Astrocyte (in vitro differentiated cells and primary cell): ENCODE measurements around the gene CIDEC. TPM values are rescaled to one million over a fixed set of nuclear protein-coding genes. Genes with fewer than 3 reads are reported as not detected.

Experiments used
- DNase-seq: peaks from one replicate; pipeline ENCODE4 v3.0.0-alpha.2; 2010; ENCODE audit warnings: low read depth
- FAIRE-seq: peaks from 2 replicates; lab custom pipeline; 2011; peaks lifted over from hg19 to GRCh38; lab: Jason Lieb, UNC
- H2AFZ ChIP-seq: 2 replicates; pipeline ENCODE4 v1.6.0; 2012; ENCODE audit warnings: low read depth, low read length, inconsistent platforms
- H3K27ac ChIP-seq: 2 replicates; pipeline ENCODE4 v1.5.1; 2011; ENCODE audit warnings: low read depth, low read length, inconsistent platforms
- H3K27me3 ChIP-seq: 2 replicates; pipeline ENCODE4 v1.6.0; 2011; ENCODE audit warnings: low read length, inconsistent platforms; ENCODE audit not compliant: insufficient read depth
- H3K36me3 ChIP-seq: 2 replicates; pipeline ENCODE4 v1.5.1; 2011; ENCODE audit warnings: low read length, inconsistent platforms; ENCODE audit not compliant: insufficient read depth
- H3K4me1 ChIP-seq: 2 replicates; pipeline ENCODE4 v1.5.1; 2011; ENCODE audit warnings: low read length, inconsistent platforms; ENCODE audit not compliant: insufficient read depth
- H3K4me2 ChIP-seq: 2 replicates; pipeline ENCODE4 v1.6.0; 2012; ENCODE audit warnings: low read length, inconsistent platforms
- H3K4me3 ChIP-seq: 2 replicates; pipeline ENCODE4 v1.5.1; 2011; ENCODE audit warnings: low read depth, mild to moderate bottlenecking, low read length, inconsistent platforms; ENCODE audit not compliant: insufficient read depth
- H3K79me2 ChIP-seq: 2 replicates; pipeline ENCODE4 v1.6.0; 2012; ENCODE audit warnings: mild to moderate bottlenecking, low read length, inconsistent platforms; ENCODE audit not compliant: insufficient read depth
- H3K9ac ChIP-seq: 2 replicates; pipeline ENCODE4 v1.6.0; 2012; ENCODE audit warnings: mild to moderate bottlenecking, low read length, inconsistent platforms
- H3K9me3 ChIP-seq: 2 replicates; pipeline ENCODE4 v1.5.1; 2012; ENCODE audit warnings: low read depth, mild to moderate bottlenecking, low read length, inconsistent platforms; ENCODE audit not compliant: insufficient read depth
- H4K20me1 ChIP-seq: 2 replicates; pipeline ENCODE4 v1.6.0; 2012; ENCODE audit warnings: low read length, inconsistent platforms; ENCODE audit not compliant: insufficient read depth
- H3K27ac Mint-ChIP-seq: one replicate; pipeline ENCODE4 v1.8.0; 2021; ENCODE audit warnings: mild to moderate bottlenecking, mixed read lengths; ENCODE audit not compliant: unreplicated experiment
- H3K27me3 Mint-ChIP-seq: one replicate; pipeline ENCODE4 v1.8.0; 2021; ENCODE audit warnings: low read depth, mixed read lengths; ENCODE audit not compliant: unreplicated experiment
- H3K36me3 Mint-ChIP-seq: one replicate; pipeline ENCODE4 v1.8.0; 2021; ENCODE audit warnings: low read depth, mixed read lengths; ENCODE audit not compliant: unreplicated experiment
- H3K4me1 Mint-ChIP-seq: one replicate; pipeline ENCODE4 v1.8.0; 2021; ENCODE audit warnings: low read depth, mixed read lengths; ENCODE audit not compliant: unreplicated experiment
- H3K4me3 Mint-ChIP-seq: one replicate; pipeline ENCODE4 v1.8.0; 2021; ENCODE audit warnings: mild to moderate bottlenecking, moderate library complexity, mixed read lengths; ENCODE audit not compliant: unreplicated experiment
- H3K9me3 Mint-ChIP-seq: one replicate; pipeline ENCODE4 v1.8.0; 2021; ENCODE audit warnings: mild to moderate bottlenecking, mixed read lengths; ENCODE audit not compliant: unreplicated experiment
- CTCF ChIP-seq: IDR thresholded peaks from 2 replicates; pipeline ENCODE4 v1.5.1; 2011; ENCODE audit warnings: low read depth, mild to moderate bottlenecking, inconsistent platforms, low read length, moderate library complexity; ENCODE audit not compliant: insufficient read depth
- EZH2 ChIP-seq: IDR thresholded peaks from 2 replicates; pipeline ENCODE4 v1.6.1; 2012; ENCODE audit warnings: mild to moderate bottlenecking, low read length, inconsistent platforms; ENCODE audit not compliant: insufficient read depth
- total RNA-seq: library from RNA; stranded (reverse); gene quantifications from 2 replicates; pipeline ENCODE4 v1.2.1, GENCODE V29; 2021

The CIDEC gene
- total RNA-seq, 1 donor from 2014 or later = not detected

GRCh38 chr3:9825451-9826040, 54.5 kb downstream of the CIDEC start:
- DNase-seq = no peak
- H3K4me2 ChIP-seq = no peak overlapping the region
- no peak overlapping the region for H3K9ac ChIP-seq
- H3K27ac ChIP-seq = no peak overlapping the region
- H3K4me1 Mint-ChIP-seq = no peaks in the 10 kb centered on the region
- H2AFZ ChIP-seq = no peak overlapping the region
- peaks cover 7% of the 10 kb centered on the region for H3K36me3 Mint-ChIP-seq
- no peak overlapping the region for H3K4me3 ChIP-seq
- H3K9me3 ChIP-seq = no peaks in the 10 kb centered on the region
- H3K9me3 Mint-ChIP-seq = no peaks in the 10 kb centered on the region
- no peaks in the 10 kb centered on the region for H3K36me3 ChIP-seq
- no peaks in the 10 kb centered on the region for H3K4me1 ChIP-seq
- no peak for TF ChIP-seq CTCF
- no peak for TF ChIP-seq EZH2
- no peak overlapping the region for H3K4me3 Mint-ChIP-seq
- no peaks in the 10 kb centered on the region for H3K79me2 ChIP-seq
- H4K20me1 ChIP-seq = no peaks in the 10 kb centered on the region
- H3K27me3 ChIP-seq = no peaks in the 10 kb centered on the region
- no peaks in the 10 kb centered on the region for H3K27me3 Mint-ChIP-seq
- no peak overlapping the region for H3K27ac Mint-ChIP-seq
- FAIRE-seq = no peak

- H3K4me1 ChIP-seq = no peaks in the 10 kb centered on the region
- Mint-ChIP-seq H3K9me3 (peaks cover 2% of the 10 kb centered on the region), H3K4me1 (no peaks in the 10 kb centered on the region), H3K27me3 (no peaks in the 10 kb centered on the region), H3K27ac (no peak overlapping the region), H3K4me3 (no peak overlapping the region), H3K36me3 (peaks cover 13% of the 10 kb centered on the region)
- TF ChIP-seq EZH2 (no peak), CTCF (peak; percentile 48)
- H3K36me3 ChIP-seq = no peaks in the 10 kb centered on the region
- no peaks in the 10 kb centered on the region for H3K27me3 ChIP-seq
- no peak overlapping the region for H3K9ac ChIP-seq
- H3K4me2 ChIP-seq = no peak overlapping the region
- H3K79me2 ChIP-seq = no peaks in the 10 kb centered on the region
- no peaks in the 10 kb centered on the region for H4K20me1 ChIP-seq
- FAIRE-seq (no peak), DNase-seq (no peak)
- no peak overlapping the region for H3K4me3 ChIP-seq
- H3K27ac ChIP-seq = no peak overlapping the region
- H2AFZ ChIP-seq = no peak overlapping the region
- H3K9me3 ChIP-seq = no peaks in the 10 kb centered on the region
Measured at GRCh38 chr3:9820946-9821345, 59.1 kb downstream of the CIDEC start.

- no peaks in the 10 kb centered on the region for H3K27me3 ChIP-seq
- H3K36me3 ChIP-seq = no peaks in the 10 kb centered on the region
- H3K4me3 ChIP-seq = no peak overlapping the region
- Mint-ChIP-seq H3K36me3 (peaks cover 17% of the 10 kb centered on the region), H3K9me3 (peaks cover 2% of the 10 kb centered on the region), H3K27ac (no peak overlapping the region), H3K27me3 (no peaks in the 10 kb centered on the region), H3K4me3 (no peak overlapping the region), H3K4me1 (no peaks in the 10 kb centered on the region)
- H3K9ac ChIP-seq = no peak overlapping the region
- FAIRE-seq (no peak), DNase-seq (no peak)
- H3K4me2 ChIP-seq = no peak overlapping the region
- H3K79me2 ChIP-seq = no peaks in the 10 kb centered on the region
- no peak overlapping the region for H2AFZ ChIP-seq
- no peaks in the 10 kb centered on the region for H3K4me1 ChIP-seq
- no peaks in the 10 kb centered on the region for H4K20me1 ChIP-seq
- no peaks in the 10 kb centered on the region for H3K9me3 ChIP-seq
- H3K27ac ChIP-seq = no peak overlapping the region
- no peak for TF ChIP-seq EZH2
Measured at GRCh38 chr3:9820543-9820942, 59.5 kb downstream of the CIDEC start.
